ENCODE measurements around the gene LETM1.

The LETM1 gene

GRCh38 chr4:1823545-1823932 lies 32.4 kb downstream of the LETM1 start:
- no peak for DNase-seq

GRCh38 chr4:1822568-1823544 lies 33.1 kb downstream of the LETM1 start:
- DNase-seq = no peak

GRCh38 chr4:1821679-1822567 lies 34.0 kb downstream of the LETM1 start:
- DNase-seq = no peak

DNA sequence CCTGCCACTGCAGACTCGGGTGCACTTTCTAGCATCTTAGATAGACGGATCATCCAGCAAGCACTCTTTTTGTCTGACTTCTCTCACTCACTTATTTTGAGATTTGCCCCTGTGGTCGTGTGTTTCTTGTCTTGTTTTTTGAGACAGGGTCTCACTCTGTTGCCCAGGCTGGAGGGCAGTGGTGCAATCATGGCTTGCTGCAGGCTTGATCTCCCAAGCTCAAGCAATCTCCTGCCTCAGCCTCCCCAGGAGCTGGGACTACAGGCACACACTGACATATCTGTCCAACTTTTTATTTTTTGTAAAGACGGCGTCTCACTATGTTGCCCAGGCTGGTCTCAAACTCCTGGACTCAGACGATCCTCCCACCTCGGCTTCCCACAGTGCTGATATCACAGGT lies 36.1 kb downstream of the LETM1 start:
- no peak for DNase-seq

DNA sequence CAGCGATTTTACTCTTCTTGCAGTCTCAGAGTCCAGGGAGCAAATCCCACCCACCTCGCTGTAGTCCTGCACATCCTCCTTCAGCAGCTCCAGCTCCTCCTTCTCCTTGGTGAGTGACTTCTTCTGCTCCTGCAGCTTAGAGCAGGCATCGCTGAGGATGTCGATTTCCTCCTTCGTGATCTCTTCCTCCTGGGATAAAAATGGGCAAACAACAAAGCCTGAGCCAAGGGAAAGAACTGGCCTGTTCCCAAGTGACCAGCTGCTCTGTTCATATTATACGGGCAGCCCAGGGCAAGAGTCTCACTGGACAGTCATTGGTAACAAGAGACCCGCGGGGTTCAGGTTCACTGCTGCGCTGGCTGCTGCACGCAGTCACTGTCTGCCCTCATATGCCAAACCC lies 36.7 kb downstream of the LETM1 start:
- DNase-seq = no peak

GRCh38 chr4:1815997-1816860 lies 39.7 kb downstream of the LETM1 start:
- DNase-seq = no peak

- DNase-seq = no peak
These were observed 40.6 kb downstream of the LETM1 start for GRCh38 chr4:1815096-1815996.

- DNase-seq = no peak
These were observed 41.5 kb downstream of the LETM1 start for GRCh38 chr4:1814453-1814852.

- DNase-seq = no peak
These were observed 42.0 kb downstream of the LETM1 start for GRCh38 chr4:1813915-1814314.

DNA sequence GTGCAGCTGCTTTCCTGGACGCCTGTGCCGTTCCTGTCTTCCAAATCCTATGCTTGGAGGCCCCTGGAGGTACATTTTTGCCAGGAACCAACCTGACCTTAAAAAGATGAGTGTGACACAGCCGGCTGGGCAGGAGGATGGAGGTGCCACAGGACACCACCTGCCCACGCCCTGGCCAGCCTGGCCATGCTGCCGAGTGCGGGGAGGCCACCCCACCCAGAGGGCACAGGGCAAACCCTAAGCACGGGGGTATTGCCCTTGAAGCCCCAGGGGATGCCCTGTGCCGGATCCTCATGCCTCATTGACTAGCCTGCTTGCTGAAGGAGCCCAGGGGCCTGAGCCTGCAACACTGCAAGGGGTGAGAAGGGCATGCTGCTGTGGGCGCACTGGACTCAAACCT lies 42.7 kb downstream of the LETM1 start:
- no peak for DNase-seq

- no peak for DNase-seq
These were observed 43.2 kb downstream of the LETM1 start for GRCh38 chr4:1812720-1813119.

GRCh38 chr4:1810765-1811164 lies 45.2 kb downstream of the LETM1 start:
- no peak for DNase-seq

DNA sequence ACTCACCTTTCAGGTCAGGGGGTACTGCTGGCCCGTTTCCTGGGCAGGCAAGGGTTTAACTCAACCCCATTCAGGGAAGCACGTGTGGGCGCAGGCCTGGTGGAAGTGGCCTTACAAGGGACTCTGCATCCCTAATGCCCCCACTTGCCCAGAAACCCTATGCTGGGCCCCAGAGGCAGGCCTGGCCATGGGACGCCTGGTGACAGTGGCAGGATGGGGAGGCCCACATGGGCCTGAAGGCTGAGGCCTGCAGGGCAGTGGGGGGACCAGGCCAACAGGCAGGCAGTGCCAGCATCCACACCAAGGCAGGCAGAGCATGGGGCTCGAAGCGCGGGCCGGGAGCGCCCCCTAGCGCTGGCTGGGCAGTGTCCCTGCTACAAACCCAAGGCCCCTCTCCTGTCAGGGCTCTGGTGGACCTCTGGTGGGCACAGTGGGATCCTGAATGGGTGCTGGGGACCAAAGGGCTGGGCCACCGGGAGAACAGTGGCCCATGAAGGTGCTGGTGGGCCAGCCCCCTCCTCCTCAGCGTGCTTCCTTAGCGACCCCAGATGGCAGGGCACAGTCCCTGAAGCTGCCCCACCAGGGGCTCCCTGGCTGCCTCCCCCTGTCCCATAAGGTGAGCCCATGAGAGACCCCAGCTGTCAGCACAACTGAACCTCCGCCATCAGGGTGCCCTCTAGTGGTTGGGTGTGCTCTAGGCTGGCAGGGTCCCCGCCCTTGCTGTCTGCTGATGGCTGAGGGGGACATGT lies 46.0 kb downstream of the LETM1 start:
- DNase-seq = peak; percentile 69 to 79

- no peak for DNase-seq
These were observed 46.9 kb downstream of the LETM1 start for GRCh38 chr4:1808851-1809753.

DNA sequence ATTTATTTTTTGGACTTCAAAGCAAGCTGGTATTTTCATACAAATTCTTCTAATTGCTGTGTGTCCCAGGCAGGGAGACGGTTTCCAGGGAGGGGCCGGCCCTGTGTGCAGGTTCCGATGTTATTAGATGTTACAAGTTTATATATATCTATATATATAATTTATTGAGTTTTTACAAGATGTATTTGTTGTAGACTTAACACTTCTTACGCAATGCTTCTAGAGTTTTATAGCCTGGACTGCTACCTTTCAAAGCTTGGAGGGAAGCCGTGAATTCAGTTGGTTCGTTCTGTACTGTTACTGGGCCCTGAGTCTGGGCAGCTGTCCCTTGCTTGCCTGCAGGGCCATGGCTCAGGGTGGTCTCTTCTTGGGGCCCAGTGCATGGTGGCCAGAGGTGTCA lies 47.6 kb downstream of the LETM1 start:
- no peak for DNase-seq

DNA sequence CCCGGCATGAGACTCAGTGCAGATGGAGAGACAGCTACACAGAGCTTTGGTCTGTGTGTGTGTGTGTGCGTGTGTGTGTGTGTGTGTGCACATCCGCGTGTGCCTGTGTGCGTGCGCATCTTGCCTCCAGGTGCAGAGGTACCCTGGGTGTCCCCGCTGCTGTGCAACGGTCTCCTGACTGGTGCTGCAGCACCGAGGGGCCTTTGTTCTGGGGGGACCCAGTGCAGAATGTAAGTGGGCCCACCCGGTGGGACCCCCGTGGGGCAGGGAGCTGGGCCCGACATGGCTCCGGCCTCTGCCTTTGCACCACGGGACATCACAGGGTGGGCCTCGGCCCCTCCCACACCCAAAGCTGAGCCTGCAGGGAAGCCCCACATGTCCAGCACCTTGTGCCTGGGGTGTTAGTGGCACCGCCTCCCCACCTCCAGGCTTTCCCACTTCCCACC lies 48.6 kb downstream of the LETM1 start:
- DNase-seq = no peak

GRCh38 chr4:1806596-1807331 lies 49.2 kb downstream of the LETM1 start:
- DNase-seq = no peak

DNA sequence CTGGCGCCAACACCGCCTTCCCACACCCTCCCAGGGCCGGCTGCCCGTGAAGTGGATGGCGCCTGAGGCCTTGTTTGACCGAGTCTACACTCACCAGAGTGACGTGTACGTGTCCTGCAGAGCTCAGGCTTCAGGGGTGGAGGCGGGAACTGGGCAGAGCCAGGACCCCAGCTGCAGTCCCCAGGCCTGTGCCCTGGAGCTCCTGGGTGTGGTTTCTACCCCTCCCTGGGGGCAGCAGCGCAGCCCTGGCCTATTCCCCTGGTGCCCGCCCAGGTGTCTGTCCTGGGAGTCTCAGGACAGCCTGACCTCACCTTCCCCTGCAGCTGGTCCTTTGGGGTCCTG lies 49.8 kb downstream of the LETM1 start:
- DNase-seq = no peak
